ENCODE measurements around the gene CDC42EP4.
"Not testable (repeated sequence)": the region's sequence is repeated elsewhere in the genome, so short reads cannot be mapped to it uniquely, and the experiment has no call there.

The CDC42EP4 gene

DNA sequence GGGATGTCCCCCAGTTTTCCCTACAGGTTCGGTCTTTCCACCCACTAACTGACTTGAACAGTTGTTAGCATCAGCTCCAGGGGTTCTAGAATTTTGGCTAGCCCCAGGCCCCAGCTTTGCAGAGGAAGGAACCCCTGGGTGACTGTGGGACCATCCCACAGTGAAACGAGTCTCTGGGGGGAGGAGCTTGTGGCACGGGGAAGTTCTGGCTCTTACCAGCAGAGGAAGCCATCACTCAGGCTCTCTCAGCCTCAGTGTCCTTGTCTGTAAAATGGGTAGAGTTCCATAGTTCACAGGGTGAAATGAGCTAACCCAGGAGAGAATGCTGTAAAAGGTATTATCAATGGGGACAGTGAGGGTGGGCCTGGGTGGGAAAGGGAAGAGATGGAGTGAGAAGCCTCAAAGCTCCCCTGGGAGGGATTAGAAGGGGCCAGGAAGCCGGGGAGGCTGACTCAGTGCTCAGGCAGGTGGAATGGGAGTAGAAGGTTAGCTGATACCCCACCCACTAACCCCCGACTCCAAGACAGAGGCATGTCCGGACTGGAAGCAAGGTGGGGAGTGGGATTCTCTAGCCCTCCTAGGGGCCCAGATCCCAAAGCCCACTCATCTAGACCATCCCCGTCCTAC lies 30.9 kb upstream of the CDC42EP4 start:
- DNase-seq, result no peak

DNA sequence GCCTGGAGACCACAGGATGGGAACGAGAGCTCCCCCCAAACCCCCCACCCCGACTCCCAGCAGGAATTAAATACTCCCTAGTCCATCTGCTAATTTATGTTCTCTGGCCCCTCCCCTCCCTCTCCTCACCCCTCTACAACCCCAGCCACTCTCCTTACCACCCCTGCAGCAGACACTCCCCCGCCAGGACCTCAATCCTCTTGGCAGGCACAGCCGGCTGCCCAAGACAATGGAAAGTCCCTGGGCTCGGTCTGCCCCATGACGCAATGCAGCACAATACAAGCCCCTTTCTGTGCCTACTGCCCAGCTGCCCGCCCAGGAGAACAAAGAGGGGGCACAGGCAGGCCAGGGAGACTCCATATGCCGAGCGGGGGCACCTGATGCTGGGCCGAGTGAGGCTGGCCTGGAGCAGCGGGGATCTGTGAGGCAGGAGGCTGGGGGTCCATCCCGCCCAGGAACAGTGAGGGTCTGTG lies 30.3 kb upstream of the CDC42EP4 start:
- no peak for DNase-seq

DNA sequence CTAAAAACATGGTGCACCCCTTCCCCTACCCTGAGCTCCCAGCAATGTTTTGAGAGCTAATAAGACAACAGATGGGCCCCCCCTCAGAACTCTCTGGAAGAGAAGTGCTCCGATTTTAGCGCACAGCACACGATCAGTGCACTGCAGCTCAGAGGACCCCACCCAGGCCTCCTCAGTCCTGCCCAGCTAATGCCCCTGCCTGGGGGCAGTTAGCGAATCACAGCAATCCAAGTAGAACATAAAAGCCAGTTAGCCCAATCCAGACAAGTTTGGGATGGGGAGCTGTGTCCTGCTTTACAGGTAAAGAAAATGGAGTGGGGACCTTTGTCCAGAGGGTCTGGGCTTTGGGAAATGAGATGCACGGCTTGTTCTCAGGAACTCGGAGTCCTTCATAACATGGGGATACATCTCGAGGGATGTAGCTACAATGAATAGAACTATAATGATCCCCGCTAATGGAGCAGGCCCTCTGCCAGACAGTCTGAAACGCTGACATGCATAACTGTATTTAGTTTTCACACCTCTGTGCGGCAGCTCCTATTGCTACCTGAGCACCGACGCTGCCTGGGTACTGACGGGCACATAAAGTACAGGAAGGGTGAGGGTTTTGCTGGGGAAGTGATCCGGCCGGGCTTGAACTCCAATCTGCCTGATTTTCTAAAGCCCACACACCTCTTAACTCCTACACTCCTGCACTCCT lies 29.7 kb upstream of the CDC42EP4 start:
- DNase-seq, result no peak

DNA sequence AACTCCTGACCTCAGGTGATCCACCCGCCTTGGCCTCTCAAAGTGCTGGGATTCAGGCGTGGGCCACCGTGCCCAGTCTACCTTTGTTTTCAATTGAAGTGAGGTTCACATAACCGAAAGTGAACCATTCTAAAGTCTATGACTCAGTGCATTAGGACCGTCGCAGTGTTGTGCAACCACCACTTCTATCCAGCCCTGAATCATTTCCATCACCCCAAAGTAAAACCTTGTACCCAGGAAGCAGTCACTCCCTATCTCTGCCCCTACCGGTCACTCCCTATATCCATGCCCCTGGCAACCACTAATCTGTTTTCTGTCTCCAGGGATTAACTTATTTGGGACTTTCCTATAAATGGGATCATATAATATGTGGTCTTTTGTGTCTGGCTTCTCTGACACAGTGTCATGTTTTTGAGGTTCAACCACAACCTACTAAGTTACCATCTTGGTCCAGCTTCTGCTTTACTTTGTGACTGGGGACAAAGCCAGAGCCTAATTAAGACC lies 28.3 kb upstream of the CDC42EP4 start:
- DNase-seq, result peak; percentile 5

DNA sequence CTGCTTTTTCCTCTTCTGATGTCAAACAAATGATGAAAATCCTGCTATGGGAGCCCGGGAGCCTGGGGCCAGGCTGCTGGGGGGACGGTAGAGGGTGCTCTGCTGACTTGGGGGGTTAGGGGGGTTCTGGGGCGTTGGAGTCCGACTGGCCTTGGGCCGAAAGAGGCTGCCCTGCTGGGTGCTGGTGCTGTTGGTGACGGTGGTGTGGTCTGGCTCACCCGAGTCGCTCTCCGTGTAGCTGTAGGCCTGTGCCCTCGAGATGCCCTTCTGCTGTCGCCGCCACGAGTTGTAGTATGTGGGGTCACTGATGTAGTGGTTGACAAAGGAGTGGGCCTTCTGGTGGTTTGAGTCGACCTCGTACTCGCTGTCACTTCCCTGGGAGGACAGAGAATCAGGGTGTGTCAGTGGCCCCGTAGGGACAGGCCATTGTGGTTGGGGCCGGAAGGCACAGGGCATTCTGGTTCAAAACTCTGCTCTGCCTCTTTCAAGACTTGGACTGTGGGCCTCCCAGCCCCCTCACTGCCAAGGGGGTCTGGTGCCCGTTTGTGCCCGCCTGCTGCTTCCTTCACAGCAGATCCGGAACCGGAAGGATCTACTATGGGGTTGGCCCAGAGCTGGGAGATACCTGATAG lies 26.9 kb upstream of the CDC42EP4 start:
- DNase-seq, result no peak

DNA sequence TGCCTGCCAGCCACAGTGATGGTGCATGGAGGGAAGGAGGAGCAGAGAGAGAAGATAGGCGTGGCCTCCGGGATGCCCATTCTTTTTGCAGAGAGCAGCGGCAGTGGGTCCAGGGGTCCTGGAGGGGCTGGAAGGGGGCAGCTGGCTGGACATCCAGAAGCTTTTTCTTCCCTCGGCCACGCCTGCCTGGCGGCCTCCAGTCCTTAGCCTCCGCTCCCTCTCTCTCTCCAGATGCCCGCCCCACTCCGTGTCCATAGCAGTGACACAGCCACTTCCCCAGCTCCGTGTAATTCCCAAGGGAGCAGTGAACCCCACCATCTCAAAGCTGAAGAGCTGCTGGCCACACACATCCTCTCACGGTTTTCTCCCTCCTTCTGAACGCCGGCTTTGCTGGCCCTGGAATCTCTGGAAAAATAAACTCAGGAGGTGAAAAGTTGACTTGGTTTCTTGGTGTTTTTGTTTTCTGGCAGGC lies 26.3 kb upstream of the CDC42EP4 start:
- DNase-seq, result no peak

DNA sequence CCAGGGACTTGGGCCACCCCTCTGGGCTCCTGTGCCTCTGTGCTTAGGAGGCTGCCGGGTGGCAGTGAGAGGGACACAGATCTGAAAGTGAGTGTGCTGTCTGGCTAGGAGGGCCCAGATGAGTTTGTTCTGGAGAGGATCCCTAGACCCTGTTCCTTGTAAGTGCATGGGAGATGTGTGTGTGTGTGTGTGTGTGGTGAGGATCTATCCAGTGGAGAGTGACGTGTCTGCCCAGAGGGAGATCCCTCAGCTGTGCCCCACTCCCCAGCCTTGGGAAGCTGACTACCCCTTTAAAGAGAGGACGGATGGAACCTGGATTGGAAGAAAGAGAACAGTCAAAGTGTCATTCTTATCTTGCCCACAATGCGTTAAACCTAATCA lies 25.5 kb upstream of the CDC42EP4 start:
- DNase-seq, result no peak

DNA sequence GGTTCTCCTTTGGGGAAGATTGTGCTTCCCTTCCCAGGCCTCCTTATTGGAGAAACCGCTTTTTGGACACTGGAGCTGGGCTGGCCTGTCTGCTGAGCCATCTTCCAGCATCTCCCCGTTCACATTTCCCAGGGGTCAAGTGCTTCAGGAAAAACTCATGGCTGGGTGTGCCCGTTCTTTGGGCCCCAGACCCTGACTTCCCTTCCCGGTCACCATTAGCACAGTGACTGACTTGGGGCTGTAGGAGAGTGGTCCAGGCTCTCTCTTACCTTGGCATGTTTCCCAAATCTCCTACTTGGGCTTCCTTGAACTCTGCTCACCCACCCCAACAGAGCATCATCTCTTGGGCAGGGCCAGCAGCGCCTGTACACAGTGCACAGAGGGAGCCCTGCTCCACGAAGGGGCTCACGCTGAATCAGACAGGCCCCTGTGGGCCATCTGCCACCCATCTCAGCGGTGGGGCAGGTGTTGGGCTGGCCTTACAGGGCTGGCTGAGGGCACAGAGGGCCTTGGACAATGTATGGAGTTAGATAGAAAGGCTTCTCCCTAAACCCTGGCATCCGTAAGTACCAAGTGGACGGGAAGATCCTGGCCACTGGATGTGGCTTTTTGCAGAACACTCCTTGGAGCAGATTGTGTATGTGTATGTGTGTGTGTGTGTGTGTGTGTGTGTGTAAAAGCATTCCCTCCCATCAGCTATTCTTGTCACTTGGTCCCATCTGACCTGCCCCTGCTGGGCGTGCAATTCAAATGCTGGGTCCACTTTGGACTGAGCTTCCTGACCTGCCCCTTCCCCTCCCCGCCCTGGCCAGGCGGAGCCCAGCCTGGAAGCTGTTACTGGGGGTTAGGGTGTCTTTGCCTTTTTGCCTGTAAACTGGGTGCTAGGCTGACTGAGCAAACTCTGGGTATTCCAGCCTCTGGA lies 24.9 kb upstream of the CDC42EP4 start:
- no peak for DNase-seq

DNA sequence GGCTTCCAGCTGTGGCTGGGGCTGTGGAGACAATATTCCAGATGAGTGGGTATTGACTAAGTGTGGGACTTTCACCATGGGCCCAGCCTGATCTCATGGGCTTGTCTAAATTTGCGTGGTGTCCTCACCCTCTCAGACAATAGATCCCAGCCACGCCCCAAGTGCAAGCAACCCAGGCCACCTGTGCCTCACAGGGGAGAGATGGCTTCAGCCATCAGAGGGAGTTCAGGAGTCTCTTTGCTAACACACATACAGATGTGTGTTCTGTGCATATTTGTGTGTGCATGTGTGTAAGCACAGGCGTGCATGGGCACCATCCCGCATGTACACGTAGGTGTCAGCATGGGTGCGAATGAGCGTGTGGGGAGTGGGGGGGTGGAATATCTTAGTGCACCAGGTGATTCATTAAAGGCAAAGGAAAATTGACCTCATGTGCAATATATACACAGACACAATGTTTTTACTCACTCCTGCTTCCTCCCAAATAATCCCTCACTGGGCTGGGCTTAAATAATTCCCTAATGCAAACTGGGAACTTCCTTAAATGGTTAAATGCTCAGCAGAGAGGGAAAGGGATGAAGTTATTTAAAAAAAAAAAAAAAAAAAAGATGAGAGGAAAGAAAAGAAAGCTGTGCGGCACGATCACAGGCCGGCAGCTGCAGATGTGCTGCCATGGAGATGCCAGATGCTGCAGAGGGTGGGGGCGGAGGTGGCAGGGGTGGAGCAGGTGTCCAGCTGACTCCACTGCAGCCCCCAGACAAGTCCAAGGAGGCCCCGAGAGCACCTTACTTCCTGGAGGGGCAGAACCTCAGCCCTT lies 24.0 kb upstream of the CDC42EP4 start:
- no peak for DNase-seq

DNA sequence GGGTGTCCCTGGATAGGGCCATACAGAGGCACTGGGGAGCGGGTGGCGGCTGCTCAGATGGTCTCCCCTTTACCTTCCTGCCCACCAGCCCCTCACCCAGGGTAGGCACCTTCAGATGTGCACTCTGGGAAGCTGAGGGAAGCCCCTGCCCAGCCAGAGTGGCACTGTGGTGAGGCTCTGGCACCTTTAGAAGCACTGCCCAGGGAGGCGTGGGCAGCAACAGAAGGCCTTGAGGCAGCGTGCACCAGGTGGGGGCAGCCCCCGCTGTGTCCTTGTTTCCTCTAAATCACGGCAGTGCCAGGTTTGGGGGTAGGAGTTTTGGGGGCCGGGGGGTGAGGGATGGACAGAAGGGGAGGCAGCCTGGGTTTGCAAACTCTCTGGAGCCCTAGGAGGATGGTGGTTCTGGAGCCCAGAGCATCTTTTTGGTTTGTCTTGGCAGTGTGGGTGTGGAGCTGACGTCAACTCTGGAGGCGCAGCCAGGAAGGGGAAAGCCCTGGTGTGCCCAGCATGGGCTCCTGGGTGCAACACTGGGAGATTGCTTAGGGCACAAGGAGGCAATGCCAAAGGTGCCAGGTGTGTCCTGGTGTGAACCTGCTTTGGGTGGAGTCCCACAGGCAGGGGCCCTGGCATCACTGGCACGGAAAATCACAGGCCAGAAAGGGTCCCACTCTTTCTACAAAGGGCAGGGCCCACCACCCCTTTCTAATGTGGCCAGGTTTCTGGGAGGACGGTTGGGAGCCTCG lies 23.1 kb upstream of the CDC42EP4 start:
- DNase-seq, result no peak

DNA sequence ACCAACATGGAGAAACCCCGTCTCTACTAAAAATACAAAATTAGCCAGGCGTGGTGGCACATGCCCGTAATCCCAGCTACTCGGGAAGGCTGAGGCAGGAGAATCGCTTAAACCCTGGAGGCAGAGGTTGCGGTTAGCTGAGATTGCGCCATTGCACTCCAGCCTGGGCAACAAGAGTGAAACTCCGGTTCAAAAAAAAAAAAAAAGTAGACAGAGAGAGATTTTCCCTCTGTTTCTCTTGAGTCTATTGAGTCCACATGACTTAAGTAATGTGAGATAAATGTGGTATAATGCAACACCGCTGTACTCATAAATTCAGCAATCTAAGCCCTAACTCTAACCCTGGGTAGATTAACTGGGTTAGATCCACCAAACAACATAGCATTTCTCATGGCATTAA lies 21.6 kb upstream of the CDC42EP4 start:
- not testable (repeated sequence) for DNase-seq

DNA sequence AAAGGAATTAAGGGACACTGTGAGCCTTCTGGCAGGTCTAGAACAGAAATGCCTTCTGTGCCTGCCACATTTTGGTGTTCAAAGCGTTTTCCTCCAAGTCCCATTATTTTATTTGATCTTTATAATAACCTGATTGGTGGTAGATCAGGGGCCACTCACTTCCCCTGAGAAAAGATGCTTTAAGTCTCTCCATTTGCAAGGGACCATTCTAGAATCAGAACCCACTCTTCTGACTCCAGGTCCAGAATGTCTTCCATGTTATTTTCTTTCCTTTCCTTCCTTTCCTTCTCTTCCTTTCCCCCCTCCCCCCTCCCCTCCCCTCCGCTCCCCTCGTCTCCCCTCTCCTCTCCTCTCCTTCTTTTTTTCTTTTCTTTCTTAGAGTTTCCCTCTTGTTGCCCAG lies 19.3 kb upstream of the CDC42EP4 start:
- DNase-seq, result no peak

DNA sequence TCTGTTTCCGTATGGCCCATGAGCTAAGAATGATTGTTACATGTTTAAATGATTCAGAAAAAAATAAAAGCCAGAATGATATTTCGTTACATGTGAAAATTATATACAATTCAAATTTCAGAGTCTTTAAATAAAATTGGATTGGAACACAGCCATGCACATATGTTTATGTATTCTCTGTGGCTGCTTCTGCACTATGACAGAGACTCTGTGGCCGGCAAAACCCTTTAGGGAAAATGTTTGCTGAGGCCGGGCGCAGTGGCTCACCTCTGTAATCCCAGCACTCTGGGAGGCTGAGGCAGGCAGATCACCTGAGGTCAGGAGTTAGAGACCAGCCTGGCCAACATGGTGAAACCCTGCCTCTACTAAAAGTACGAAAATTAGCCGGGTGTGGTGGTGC lies 15.9 kb upstream of the CDC42EP4 start:
- no peak for DNase-seq

DNA sequence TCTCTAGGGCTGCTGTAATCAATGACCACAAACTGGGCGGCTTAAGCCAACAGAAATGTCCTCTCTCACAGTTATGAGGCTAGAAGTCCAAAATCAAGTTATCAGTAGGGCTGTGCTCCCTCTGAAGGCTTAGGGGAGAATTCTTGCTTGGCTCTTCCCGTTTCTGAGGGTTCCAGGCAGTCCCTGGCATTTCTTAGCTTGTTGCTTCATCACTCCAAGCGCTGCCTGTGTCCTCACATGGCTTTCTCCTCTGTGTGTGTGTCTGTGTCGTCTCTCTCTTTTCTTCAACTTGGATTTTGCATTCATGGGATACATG lies 13.7 kb upstream of the CDC42EP4 start:
- no peak for DNase-seq

DNA sequence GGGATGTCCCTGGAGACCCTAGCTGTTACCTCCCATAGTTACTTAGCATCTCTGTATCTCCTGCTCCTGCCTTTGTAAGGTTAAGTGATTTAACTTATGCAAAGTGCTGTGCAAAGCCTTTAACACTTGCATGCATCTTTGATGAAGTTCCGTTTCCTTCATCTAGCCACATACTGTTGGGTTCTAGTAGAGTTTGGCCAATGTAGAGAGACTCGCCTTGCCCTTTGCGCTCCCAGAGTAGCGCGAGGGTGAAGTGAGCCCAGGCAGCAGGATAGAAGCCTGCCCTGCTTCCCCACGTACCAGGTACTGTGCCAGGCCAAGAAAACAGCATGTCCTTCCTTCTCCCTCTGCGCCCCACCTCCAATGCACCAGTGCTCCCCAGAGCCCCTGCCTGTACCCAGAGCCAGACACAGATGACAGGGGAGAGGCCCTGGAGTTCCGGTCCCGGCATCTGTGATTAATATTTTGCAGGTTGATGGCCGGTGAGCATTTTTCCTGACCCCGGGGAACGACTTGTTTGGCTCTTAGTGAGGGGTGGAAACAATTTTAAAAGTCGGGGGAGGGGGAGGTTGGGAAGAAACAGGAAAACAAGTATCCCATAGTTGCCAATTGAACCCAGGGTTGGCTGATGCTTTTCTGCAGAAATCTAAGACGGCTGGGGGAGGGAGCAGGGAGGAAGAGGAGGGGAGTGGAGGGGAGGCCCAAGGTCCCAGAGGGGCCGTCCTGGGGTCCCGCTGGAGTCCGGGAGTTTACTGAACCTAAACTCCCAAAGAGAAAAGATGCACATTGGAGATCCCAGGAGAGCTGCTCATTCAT lies 13.1 kb upstream of the CDC42EP4 start:
- DNase-seq, result no peak

DNA sequence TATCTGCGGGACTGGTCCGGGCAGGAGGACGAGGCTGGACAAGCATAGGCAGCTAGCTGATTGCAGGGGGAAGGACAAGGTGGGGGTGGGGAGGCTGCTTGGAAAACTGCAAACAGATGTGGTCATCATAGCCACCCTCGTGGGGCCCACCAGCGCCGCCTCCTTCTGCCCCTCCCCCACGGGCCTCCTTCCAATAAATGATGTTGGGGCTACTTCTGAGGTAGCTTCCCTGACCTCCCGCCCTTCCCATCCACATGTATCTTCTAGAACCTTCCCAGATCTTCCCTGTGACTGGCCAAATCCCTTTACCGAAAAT lies 12.3 kb upstream of the CDC42EP4 start:
- DNase-seq, result no peak

DNA sequence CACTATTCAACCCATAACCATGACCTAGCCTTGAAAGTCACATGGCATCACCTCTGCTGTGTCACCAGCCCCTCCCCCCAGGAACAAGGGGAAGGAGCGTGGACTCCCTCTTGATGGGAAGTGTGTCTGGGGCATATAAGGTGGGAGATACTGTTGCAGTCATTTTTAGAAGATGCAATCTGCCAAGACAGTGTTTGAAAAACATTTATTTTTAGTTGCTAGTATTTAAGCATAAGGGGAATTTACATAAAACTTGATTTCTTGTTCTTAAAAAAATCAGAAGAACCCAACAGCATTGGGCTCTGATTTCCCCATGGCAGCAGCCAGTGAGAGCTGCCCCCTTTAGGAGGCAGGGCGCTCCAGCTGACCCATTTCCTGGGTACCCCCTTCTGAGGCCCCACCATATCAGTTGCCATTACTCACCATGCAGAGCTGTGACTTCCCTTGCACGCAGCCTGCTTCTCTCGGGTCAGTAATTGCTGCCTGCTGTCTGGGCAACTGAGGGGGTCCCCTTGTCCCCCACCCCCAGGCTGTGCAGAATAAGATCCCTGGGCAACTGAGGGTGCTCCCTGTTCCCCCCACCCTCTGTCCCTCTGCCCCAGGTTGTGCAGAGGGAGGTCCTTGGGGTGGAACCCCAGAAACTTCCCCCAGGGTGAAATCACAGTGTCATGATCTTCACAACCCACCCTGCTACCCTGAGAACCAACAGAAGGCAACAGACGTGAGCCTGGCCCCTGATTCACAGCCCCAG lies 11.8 kb upstream of the CDC42EP4 start:
- no peak for DNase-seq

DNA sequence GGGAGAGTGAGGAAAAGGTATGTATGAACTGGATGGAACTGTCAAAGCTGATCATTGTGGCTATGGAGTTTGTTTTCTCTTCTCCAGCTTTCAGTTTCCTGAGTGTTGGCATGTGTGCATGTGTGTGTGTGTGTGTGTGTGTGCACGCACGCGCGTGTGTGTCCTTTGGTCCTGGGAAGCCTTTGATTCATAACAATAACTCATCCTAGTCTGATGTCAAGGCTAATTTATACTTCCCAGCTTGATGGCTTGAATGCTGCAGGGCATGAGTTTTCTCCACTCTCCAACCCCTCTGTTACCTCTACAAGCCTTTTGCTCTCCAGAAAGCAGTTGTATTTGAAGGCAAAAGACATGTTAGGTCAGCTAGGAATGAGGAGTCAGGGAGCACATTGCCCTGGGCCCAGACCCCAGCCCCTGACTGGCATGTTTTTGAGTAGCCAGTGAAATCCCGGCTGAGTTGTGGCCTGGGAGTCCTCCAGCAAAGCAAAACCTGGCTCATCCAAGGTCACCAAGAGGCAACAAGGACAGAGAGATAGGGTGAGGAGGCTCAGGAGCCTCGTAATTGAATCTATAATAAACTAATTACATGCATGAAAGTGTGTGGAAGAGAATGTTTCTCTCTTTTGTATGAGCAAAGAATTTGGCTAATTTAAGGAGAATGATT lies 8.9 kb upstream of the CDC42EP4 start:
- DNase-seq, result no peak

DNA sequence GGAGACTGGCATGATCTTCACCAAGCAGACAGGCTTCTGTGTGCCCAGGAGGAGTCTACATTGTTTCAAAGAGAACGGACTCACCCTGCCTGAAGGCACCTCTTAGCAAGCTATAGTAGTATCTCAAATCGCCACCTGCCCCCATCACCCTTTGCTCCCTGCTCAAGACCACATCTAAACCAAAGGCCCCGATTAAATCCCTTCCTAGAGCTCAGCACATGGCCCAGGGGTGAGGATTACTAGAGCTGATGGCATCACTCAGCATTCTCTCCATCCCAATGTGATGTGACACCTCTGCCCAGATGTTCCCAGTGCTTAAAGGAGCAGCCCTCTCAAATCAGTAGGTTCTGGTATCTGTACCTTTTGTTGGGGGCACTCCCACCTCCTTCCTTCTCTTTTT lies 8.0 kb upstream of the CDC42EP4 start:
- no peak for DNase-seq

Data from CD4-positive, alpha-beta T cell treated with Interleukin-4 for 4 hours (primary cell).